Inflammatory macrophage treated with lipopolysaccharide for 4 hours (primary cell): ENCODE data around the gene SP3.

Experiments
- DNase-seq: peaks from one replicate; pipeline ENCODE4 v3.0.0-alpha.2; 2020

SP3 gene

DNA sequence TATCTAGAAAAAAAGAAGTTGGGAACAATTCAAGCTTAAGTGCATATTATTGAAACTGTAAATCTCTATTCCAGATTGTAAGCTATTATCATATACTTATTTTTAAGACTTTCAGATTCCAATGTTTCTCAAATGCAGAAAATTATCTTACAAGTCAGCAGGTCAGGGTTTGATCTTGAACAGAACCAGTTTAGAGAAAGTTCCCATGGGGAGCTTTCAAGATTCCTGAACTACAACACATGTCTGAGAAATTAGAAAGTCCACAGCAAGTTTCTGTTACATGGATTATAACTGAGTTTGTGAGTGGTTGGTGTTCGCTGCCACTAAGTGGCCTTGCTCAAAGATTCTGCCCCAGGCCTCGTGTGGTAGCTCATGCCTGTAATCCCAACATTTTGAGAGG, 31.6 kb upstream of the SP3 start:
- no peak for DNase-seq

DNA sequence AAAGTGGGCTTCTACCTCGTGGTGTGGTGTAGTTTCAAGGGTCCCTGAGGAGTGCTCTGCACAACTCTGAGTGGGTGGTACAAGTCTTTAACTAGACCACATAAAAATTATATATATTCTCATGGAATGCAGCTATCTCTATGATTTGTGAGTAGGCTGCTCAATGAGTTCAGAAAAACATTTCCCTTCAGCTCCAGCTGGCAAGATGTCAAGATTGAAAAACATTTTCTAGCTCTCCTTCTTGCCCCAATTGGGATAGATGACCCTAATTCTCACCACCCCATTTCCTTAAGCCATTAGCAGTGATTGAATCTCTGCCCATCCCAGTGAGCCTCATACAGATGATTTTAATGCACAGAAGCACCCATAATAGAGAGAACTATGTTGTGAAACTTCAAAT, 28.3 kb upstream of the SP3 start:
- no peak for DNase-seq

DNA sequence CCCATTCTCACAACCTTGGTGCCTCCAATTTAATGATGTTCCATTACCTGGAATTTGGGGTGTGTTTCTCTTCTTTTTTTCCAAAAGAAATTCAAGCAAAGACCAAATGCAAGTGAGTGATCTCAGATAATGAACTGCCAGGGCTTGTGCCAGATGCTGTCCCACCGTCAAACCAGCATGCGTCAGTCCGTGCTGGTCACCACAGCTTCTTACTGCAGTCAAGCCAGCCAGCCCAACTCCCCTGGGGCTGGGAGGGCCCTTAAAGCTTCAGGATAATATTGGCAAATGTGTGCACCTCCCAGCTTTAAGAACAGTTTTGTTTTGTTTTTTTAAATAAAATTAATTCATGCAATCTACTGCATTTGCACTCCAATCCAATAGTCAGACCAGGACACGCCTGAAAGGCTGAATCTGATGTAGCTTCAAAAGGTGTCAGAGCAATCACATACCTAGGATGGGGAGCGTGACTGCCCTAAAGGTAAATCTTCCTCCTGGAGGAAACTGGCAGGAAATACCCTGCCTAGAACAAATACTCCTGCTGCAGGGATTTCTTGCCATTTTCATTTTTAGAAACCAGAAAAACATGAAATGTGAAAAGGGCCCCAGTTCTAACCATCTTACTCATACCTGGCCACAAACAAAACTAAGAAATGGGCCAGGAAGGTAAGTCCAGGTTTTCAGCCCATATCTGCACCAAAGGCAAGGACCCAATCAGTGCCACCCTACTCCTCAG, 26.8 kb upstream of the SP3 start:
- DNase-seq, result no peak

DNA sequence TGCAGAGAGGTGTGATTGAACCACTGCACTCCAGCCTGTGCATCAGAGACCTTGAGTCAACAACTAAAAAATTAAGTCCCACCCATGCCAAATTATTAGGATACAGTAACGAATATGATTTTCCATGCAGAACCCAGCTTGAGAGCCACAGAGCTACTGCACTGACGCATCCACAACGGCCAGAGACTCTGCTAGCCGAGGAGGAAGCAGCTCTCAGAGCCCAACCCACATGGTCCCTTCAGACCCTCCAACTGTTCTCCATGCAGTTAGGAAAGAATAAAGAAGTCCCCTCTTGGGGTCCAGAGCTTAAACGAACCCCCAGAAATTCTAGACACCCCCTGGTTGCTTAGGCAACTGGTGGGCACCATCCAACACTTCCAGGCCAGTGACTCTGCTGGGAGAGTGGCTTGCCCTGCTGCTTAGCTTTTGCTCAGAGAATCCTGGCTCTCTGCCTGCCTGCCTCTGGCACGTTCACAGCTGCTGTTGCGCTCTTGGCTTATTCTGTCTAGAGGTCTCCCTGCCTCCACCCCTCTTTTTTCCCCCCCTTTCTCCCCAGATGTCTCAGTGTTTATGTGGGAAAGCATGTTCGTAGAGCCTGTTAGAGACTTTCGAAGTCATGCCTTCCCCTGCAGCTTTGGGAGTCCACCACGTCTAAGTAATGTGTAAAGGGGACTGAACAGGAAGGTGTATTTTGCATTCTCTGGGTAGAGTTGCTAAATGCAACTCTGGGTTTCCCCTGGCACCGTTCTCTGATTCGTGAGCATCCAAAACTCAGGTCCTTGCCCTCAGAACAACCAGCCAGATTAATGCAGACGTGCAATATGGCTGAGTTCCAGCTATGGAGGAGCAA, 26.0 kb upstream of the SP3 start:
- no peak for DNase-seq

DNA sequence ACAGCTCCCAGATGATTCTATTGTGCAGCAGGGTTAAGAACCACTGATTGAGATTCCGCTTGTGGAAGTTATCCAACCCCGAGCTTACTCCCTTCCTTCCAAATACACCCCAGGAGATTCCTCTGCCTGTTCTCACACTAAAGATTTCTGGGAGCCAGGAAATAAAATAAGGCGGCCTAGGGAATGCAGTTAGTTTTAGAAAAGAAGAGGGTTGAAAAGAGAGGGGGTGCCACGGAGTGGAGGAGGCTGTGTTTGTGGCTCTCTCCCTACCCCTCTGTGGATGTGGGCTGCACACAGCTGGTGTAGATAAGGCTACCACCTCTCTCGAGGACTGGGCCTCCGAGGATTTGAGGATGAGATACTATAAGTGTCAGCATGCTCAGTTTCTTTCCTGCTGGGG, 25.1 kb upstream of the SP3 start:
- DNase-seq, result no peak

DNA sequence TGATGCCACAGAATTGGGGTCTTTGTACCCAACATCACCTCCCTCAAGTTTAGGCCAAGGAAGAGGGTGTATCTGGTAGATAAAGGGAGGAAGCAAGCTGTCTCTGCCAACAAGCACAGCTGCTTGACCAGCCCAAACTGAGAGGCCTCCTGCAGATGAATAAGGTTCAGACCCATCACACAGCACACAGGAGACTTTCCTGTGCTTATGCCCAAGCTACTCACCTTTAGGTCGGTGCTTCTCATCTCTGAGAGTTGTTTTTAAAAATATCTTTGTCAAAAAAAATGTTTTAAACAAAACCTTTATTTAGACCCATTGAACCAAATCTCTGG, 24.7 kb upstream of the SP3 start:
- DNase-seq, result no peak

DNA sequence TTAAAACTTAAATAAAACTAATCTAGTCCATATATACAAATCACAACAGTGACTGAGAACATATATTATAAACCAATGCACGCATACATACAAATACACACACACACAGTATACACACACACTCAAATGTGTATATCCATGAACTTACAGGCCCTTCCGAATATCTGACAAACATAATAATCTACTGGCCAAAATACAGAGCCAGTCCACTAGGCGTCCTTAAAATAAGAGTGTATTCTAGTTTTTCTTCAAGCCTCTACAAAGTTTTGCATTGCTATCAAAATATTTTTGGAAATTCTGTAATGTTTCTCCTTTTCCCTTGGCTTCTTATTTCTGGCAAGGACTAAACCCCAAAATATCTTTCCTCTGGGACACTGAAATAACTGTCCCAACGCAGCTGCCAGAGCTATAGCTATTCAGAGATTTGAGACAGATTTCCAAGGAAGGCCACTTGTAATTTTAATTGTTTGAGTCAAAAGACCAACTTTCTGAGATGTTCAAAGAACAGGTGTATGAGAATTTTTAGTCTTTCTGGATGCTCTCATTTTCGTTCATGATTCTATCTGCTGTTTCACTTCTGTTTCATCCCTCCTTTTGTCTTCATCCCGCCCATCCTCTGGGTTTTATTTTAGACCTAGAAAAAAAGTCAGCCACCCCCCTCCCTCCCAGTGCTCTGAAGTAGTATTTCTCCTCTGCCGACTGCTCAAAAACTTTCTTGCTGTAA, 24.1 kb upstream of the SP3 start:
- no peak for DNase-seq

DNA sequence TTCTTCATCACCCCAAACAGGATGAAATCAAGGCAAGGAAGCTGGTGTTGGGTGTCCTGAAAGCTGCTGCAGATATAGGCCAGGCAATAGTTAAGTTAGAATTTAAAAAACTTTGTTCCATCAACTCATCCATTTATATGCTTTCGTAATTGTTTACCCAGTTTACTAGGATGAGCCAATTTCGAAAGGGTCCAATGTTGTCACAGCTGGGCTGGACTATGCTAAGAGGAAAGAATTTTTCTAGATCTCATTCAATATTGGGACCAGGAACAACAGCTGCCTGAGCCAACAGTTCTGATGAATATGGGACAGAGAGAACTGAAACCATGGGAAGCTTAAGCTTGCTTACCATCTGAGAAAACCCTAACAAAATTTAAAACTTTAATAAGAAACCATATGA, 21.6 kb upstream of the SP3 start:
- DNase-seq, result peak; percentile 48

DNA sequence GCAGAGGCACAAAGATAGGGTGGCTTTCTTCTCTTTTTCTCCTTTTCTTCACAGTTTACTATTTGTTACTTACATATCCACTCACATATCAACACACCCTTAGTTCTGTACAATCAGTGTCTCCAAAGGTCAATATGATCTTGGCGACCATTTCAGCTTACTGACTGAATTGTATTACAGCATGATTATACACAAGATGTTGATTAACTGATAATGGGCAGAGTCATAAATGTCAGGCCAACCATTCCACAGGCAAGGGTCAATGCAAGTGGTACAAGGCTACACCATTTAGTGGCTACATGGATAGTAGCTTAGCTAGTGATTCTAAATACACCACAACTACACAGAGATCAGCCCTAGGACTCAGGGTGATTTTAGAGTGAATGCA, 20.4 kb upstream of the SP3 start:
- DNase-seq, result no peak

DNA sequence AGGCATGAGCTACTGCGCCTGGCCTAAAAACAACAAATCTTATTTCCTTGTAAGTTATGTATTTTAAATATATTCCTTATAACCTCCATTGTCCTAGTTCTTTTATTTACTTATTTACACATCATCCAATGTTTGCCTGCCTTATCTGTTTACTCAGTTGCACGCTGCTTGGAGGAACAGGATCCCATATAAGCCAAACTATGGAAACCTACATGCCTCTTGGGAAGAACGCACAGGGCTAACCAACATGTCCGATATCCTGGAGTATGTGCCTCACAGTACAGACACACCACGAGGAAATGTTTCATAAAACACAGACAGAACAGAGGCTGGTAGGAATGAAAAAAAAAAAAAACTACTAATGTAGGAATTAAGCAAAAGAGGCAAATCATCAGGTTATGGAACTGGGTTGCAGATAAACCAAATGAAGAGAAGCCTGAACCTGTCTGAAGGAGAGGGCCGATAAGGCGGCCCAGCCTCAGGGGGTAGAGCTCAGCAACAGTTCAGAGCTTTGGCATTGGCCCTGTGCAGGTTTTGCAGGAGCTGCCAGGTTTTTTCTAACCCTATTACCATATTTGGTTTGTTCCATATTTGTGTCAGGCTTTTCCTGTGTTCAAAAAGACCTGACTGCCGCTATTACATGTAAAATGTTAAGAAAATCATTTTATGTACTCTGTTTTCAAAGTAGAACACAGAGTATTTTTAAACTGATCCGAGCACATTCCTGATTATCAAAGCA, 19.9 kb upstream of the SP3 start:
- no peak for DNase-seq

DNA sequence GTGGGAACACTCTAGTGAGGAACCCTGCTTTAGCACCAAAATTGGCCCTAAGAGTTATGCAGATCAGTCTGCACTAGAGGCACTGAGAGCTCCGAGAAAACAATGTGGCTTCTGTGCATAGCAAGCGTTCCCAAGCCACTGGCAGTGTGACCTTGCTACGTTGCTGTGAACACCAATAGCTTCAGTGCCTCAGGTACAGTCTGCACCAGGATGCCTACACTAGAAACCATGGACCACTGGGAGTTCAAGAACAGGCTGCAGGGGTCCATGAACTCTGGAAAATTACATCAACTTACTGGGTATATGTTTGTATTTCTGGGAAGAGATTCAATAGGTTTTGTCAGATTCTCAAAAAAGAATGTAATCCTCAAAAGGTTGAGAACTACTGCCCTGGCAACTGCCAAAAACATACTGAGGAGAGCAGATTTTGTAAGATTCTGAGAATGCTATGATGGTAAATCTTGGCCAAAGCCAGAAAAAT, 18.3 kb upstream of the SP3 start:
- no peak for DNase-seq

DNA sequence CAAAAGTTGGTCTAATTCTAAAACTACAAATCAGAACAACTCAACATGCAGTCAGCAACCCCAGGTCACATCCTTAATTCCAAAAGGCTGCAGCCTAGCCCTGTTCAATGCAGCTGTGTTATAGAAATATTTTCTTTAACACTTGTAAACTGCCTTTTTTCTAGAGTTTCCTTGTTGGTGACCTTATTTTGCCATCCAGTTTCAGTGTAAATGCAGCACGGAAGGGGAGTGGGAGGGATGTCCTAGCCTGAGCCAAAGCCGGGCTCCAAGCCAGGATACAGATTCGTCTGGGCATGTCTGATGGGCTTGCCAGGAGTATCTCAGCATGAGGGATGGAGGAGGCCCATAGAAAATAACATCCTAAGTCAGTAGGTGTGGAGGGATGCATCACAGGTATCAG, 17.7 kb upstream of the SP3 start:
- DNase-seq, result no peak

DNA sequence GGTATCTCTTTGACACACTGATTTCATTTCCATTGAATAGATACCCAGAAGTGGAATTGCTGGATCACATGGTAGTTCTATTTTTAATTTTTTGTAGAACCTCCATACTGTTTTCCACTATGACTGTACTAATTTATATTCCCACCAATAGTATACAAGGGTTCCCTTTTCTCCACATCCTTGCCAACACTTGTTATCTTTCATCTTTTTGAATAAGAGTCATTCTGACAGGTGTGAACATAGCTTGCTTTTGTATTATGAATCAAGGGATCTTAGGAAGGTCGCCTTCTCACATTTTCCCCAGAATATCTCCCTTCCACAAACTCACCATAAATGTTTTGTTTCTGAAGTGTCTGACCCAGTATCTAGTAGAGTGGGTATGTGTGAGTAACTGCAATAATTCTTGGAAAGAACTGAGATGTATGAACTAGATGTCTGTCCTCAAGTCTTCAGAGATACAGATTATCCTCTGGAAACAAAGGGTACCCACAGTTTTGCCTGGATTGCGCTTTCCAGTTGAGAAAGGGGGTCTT, 17.1 kb upstream of the SP3 start:
- DNase-seq, result no peak

DNA sequence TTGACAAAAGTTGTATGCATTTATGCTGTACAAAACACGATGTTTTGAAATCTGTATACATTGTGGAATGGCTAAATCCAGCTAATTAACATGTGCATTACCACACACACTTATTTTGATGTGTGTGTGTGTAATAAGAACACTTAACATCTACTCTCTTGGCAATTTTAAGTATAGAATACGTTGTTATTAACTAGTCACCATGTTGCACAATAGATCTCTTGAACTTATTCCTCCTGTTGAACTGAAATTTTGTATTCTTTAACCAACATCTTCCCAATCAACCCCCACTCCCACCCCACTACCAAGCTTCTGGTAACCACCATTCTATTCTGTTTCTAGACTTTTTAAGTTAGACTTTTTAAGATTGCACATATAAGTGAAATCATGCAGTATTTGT, 16.3 kb upstream of the SP3 start:
- no peak for DNase-seq

DNA sequence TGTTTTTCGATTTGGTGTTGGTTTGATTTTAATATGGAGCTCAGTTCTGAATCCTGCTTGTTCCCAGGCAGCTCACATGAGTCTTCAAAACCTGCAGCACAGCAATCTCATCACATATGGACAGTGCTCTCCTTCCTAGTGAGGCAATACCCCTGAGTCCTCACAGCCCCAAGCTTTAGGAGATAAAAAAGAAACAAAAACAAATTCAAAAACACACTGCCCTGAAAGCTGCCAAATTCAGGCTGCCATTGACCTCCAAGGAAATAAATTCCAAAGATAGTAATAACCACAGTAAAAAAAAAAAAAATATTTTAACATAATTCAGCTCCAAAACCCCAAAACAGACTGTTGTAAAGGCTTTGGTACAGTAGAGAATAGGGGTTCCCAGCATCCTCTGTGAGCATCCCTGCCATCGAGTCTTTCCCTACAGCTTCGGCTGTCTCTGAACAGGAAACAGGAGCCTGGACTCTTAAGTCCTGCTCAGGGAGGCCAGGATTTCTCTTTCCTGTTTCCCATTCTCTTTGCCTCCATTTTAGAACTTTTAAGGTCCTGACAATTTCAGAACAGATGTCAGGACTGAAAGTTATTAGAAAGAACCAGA, 14.7 kb upstream of the SP3 start:
- DNase-seq, result no peak

DNA sequence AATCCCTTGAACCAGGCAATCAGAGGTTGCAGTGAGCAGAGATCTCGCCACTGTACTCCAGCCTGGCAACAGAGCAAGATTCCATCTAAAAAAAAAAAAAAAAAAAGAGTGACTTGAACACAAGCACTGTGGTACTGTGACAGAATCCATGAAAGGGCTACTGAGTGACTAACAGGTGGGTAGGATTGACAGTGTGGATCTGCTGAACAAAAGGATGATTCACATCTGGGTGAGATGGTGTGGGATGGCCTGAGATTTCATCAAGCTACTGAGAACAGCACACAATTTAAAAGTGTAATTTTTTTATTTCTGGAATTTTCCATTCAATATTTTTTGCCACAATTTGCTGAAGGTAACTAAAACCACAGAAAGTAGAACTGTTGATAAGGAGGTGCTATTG, 13.3 kb upstream of the SP3 start:
- peak; percentile 58 for DNase-seq

DNA sequence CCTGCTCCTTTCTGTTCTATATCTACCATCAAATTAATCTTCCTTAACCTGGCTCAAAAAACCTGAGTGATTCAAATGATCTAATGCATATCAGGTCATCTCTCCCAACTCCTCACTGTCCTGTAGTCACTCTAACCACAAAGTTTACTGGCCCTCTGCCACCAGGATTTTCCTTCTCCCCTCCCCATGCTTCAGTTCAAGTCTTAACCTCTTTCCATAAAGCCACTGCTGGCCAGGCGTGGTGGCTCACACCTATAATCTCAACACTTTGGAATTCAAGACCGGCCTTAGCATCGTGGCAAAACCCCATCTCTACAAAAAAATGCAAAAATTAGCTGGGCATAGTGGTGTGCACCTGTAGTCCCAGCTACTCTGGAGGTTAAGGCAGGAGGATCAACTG, 7.5 kb upstream of the SP3 start:
- DNase-seq, result no peak

DNA sequence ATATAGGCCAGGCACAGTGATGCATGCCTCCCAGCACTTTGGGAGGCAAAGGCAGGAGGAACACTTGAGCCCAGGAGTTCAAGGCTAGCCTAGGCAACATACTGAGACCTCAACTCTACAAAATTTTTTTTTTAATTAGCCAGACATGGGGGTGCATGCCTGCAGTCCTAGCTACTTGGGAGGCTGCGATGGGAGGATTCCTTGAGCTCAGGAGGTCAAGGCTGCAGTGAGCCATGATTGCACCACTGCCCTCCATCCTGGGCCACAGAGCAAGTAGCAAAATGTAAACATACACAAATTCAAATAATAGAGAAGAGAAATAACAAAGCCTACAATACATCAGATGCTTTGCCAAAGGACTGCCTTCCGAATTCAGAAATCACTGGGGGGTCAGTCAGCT, 7.0 kb upstream of the SP3 start:
- DNase-seq, result no peak

DNA sequence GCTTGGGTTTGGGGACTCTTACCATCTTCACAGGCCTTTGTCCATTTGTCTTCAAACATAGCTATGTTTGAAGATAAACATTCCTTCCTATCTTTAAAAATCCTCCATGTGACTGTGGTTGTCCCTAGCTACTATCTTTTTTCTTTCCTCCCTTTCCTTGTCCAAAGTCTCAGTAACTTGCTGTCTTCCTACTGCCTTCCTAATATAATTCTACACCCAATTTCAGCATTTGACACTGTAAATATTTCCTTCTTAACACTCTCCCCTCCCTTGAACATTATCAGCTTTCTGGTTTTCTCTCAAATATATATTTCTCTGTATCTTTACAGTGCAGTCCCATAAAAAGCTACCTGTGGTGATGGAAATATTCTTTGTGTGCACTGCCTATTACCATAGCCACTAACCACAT, 5.3 kb upstream of the SP3 start:
- DNase-seq, result no peak

DNA sequence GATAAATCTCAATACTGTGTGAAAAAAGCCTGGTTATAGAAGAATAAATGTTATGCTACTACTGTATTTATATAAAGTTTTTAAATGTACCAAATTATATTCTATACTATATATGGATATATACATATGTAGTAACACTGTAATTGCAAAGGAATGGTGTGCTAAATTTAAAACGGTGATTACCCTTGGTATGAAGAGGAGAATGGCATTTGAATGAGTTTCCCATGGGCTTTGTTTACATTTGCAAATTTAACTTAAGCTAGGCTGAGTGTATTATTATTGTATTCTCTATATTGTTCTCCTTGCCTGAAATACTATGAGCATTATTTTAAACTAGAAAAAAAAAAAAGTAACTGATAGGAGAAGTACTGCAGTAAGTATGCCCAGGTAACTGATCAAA, 4.7 kb upstream of the SP3 start:
- no peak for DNase-seq

DNA sequence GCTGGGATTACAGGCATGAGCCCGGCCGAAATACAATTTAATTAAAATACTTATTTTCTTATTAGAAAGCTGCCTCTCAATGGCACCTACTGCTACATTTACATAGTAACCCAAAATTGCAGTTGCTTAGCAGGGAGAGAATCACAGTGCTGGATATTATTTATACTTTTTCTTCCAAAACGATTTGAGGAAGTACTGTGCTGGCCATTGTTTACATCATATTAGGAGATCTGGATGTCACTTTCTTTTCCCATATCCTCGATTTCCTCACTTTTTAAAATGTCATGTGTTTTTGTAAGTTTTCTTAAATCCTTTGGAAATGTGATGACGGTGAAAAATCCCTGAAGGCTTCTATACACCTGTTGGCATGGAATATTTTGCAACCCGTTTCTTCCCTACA, 3.4 kb upstream of the SP3 start:
- DNase-seq, result peak; percentile 60

DNA sequence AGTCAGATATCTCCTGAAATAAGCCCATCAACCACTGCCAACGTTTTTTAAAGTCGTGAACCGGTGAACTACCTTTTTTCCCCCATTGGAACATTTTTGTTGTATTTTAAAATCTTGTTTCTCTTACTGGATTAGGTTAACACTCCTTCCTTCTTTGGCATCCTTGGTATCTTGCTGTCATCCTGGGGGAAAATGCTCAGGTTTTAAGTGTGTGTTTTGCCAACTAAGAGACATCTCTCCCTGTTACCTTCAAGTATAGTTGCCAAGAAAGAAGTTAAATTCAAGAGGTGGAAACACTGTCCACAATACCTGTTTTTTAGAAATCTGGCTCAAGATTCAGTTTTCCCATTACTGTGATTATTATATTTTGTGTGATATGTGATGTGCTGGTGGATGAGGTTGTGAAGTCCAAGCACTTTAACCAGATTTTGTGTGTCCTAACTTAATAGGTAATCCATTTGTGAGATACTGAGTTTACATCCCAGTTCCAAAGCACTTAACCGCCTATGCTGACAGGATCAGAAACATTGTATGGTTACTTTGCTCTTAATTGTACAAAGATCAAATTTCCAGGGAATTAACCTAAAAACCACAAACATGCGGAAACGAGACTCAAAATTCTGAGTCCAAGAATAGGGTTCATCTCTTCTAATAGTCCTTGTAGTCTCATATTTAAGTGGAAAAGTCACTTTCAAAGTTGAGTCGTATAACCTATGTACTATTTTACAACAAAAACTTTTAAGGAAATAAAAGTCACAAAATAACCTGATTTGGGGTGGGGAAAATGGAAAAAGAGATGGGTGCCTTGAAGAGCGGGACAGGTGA, 1.3 kb upstream of the SP3 start:
- DNase-seq, result no peak
